GM12878 (cell line): ENCODE results near the gene AFAP1L2. TPM values are rescaled to one million over a fixed set of nuclear protein-coding genes. Genes with fewer than 3 reads are reported as not detected.
A peak's percentile ranks its signal among the peaks of the same experiment; 100 is the strongest.

ENCODE experiments used
- ATAC-seq: fragments of 200-7000 bp; cut with Tn5 transposase; 3 replicates; pipeline ENCODE4 v1.9.1; 2020; ENCODE audit warnings: mild to moderate bottlenecking, moderate library complexity
- BruUV-seq: library from RNA; stranded (reverse); fragments of 400-500 nt; replicated peaks from 2 replicates; lab custom pipeline; 2021; lab: Mats Ljungman, UMichigan
- CTCF ChIA-PET: fragments of 300-600 bp; sonication (Branson Sonifier 250); formaldehyde crosslinking; extraction: SDS; loops from one replicate; lab custom pipeline; 2021; ENCODE audit warnings: inconsistent platforms; lab: Yijun Ruan, JAX
- POLR2A ChIA-PET: fragments of 350-600 bp; formaldehyde crosslinking; extraction: SDS; loops from one replicate; lab custom pipeline; 2021; ENCODE audit warnings: inconsistent platforms; lab: Charles Lee
- RAD21 ChIA-PET: fragments of 300-600 bp; sonication (Branson Sonifier 250); formaldehyde crosslinking; loops from one replicate; lab custom pipeline; 2023; ENCODE audit warnings: antibody characterized with exemption; ENCODE audit not compliant: unreplicated experiment; lab: Charles Lee
- SMC1A ChIA-PET: fragments of 300-600 bp; sonication (Branson Sonifier 250); formaldehyde crosslinking; loops from one replicate; lab custom pipeline; 2023; ENCODE audit not compliant: unreplicated experiment, uncharacterized antibody; lab: Charles Lee
- DNase-seq: peaks from one replicate; pipeline ENCODE4 v3.0.0-alpha.2; 2011; ENCODE audit warnings: low read depth, low spot score
- FAIRE-seq: peaks from 3 replicates; lab custom pipeline; 2011; peaks lifted over from hg19 to GRCh38; lab: Jason Lieb, UNC
- H2AFZ ChIP-seq: 2 replicates; pipeline ENCODE4 v1.6.0; 2011; ENCODE audit warnings: low read depth, low read length, control low read depth; ENCODE audit not compliant: control insufficient read depth
- H3K27ac ChIP-seq: 2 replicates; pipeline ENCODE4 v1.5.1; 2011; ENCODE audit warnings: control low read depth; ENCODE audit not compliant: control insufficient read depth, insufficient read depth
- H3K27me3 ChIP-seq, 2 experiments: replicated peaks in 1 of 2; 2 replicates each; pipeline versions ENCODE4 v1.6.0 to v1.6.1; 2011; ENCODE audit warnings: low read length in 1 of 2; ENCODE audit not compliant: control insufficient read depth in 2 of 2, insufficient read depth in 2 of 2
- H3K36me3 ChIP-seq, 2 experiments: 2 replicates each; pipeline ENCODE4 v1.5.1; 2011; ENCODE audit warnings: low read length in 1 of 2; ENCODE audit not compliant: control insufficient read depth in 2 of 2, insufficient read depth in 2 of 2
- H3K4me1 ChIP-seq: 2 replicates; pipeline ENCODE4 v1.6.1; 2011; ENCODE audit warnings: mild to moderate bottlenecking, low read length, moderate library complexity, mixed read lengths; ENCODE audit not compliant: control insufficient read depth, insufficient read depth
- H3K4me2 ChIP-seq: 2 replicates; pipeline ENCODE4 v1.6.0; 2011; ENCODE audit warnings: control low read depth; ENCODE audit not compliant: control insufficient read depth, insufficient read depth
- H3K4me3 ChIP-seq: fragments of 200-600 bp; sonication (generic); 2 replicates; pipeline ENCODE4 v1.5.1; 2016
- H3K79me2 ChIP-seq: 2 replicates; pipeline ENCODE4 v1.6.0; 2011; ENCODE audit warnings: low read length; ENCODE audit not compliant: control insufficient read depth, insufficient read depth
- H3K9ac ChIP-seq: 2 replicates; pipeline ENCODE4 v1.8.0; 2011; ENCODE audit warnings: low read length, control low read depth, mixed read lengths; ENCODE audit not compliant: control insufficient read depth, insufficient read depth
- H3K9me3 ChIP-seq: replicated peaks from 3 replicates; pipeline ENCODE4 v1.5.1; 2011; ENCODE audit warnings: mild to moderate bottlenecking, low read length; ENCODE audit not compliant: control insufficient read depth, insufficient read depth
- H4K20me1 ChIP-seq: 2 replicates; pipeline ENCODE4 v1.6.0; 2011; ENCODE audit not compliant: control insufficient read depth, insufficient read depth
- EED ChIP-seq: sonication (generic); IDR thresholded peaks from 2 replicates; pipeline ENCODE4 v1.6.1; 2016; ENCODE audit warnings: antibody characterized with exemption, low read depth
- JUND ChIP-seq: IDR thresholded peaks from 2 replicates; pipeline ENCODE4 v1.6.1; 2012; ENCODE audit warnings: low read depth, mild to moderate bottlenecking, low read length, improper control_type of control experiment, moderate library complexity
- MEF2B ChIP-seq: fragments of 450-650 bp; IDR thresholded peaks from 2 replicates; pipeline ENCODE4 v1.6.1; 2018; ENCODE audit warnings: mild to moderate bottlenecking, moderate library complexity; ENCODE audit not compliant: partially characterized antibody, poor library complexity, severe bottlenecking
- POLR2AphosphoS5 ChIP-seq: IDR thresholded peaks from 2 replicates; pipeline ENCODE4 v1.6.1; 2011; ENCODE audit warnings: mild to moderate bottlenecking, low read length, inconsistent platforms
- SMC3 ChIP-seq: IDR thresholded peaks from 2 replicates; pipeline ENCODE4 v1.6.1; 2011; ENCODE audit warnings: low read length, improper control_type of control experiment, borderline replicate concordance
- TCF12 ChIP-seq: IDR thresholded peaks from 2 replicates; pipeline ENCODE4 v1.6.1; 2011; ENCODE audit warnings: low read depth, mild to moderate bottlenecking, low read length
- WGBS: methylation state at CpG from one replicate; pipeline ENCODE4 v1.1.6; 2016; ENCODE audit warnings: low lambda C conversion rate; ENCODE audit not compliant: insufficient replicate concordance, insufficient coverage; ENCODE audit errors: missing lambda C conversion rate; 5-methylcytosine and 5-hydroxymethylcytosine counted together
- in situ Hi-C: fragments of 300-500 bp; cut with MboI; formaldehyde crosslinking; loops from 9 replicates; pipeline ENCODE4 v1.14.3; 2018; ENCODE audit warnings: mixed read lengths
- intact Hi-C: fragments of 100-400 bp; cut with micrococcal nuclease; formaldehyde crosslinking; loops from one replicate; pipeline ENCODE4 v1.14.2; 2022; ENCODE audit not compliant: unreplicated experiment
- polyA plus RNA-seq, 11 experiments: library from polyadenylated mRNA; depleted of rRNA in 4 of 11; unstranded in 6 of 11; stranded (reverse) in 5 of 11; fragments of >200 nt; fragmentation: Nextera tagmentation in 4 of 11; fragmentation: Illumina TruSeq in 1 of 11; extraction: Ambion mirVana in 4 of 11; extraction: Trizol in 1 of 11; gene quantifications; 1 replicate in 1 of 11; 2 replicates in 10 of 11; pipeline versions ENCODE4 v1.2.1 to v1.2.3, GENCODE V29; 2011 to 2016; ENCODE audit warnings: inconsistent platforms in 2 of 11, missing spikeins in 2 of 11, low read depth in 1 of 11
- total RNA-seq, 4 experiments: library from RNA; depleted of rRNA in 3 of 4; stranded (reverse); fragments of >200 nt in 3 of 4; fragmentation: Illumina TruSeq in 1 of 4; extraction: Trizol in 1 of 4; gene quantifications; 2 replicates each; pipeline versions ENCODE4 v1.2.1 to v1.2.3, GENCODE V29; 2013 to 2021

Gene AFAP1L2
- total and polyA plus RNA-seq, 10 of the 15 experiments (the other 5 are each of a cell fraction or from before 2014, with no cell fraction given), result 0.03 to 4.0 (median 0.34) TPM

- Histone ChIP-seq H3K9ac (no peak overlapping the region), H3K9me3 (no peaks in the 10 kb centered on the region), H3K4me1 (peaks cover 8% of the 10 kb centered on the region), H4K20me1 (no peaks in the 10 kb centered on the region), H2AFZ (no peak overlapping the region)
- CTCF ChIA-PET, result interaction anchor here (1.1 to 2.7 kb wide), 3 partner anchors 42 to 105 kb away, joined by 3 to 11 read pairs (median 4); no protein-coding TSS in a partner anchor
- intact Hi-C loops, result no loop called here
- no TSS peak for BruUV-seq
- peak; percentile 72 for ATAC-seq
- TF ChIP-seq SMC3 (no peak), POLR2AphosphoS5 (no peak), TCF12 (no peak), JUND (no peak), EED (no peak), MEF2B (peak; percentile 86)
- TF ChIP-seq, all 136 proteins: peak for 1
- no peak for FAIRE-seq
- Histone ChIP-seq H3K4me2 (no peak overlapping the region; the same call in 1 of the 2 replicates), H3K27ac (no peak overlapping the region), H3K4me3 (no peak overlapping the region), H3K27me3 (peaks cover 2 to 5% of the 10 kb centered on the region in 2 experiments; a peak in 2 of 4 replicates), H3K79me2 (no peaks in the 10 kb centered on the region), H3K36me3 (no peaks in the 10 kb centered on the region)
- in situ Hi-C loops, result no loop called here
- ChIA-PET RAD21 (interaction anchor here (1.0 to 1.8 kb wide), 4 partner anchors 11 to 104 kb away, joined by 3 to 7 read pairs (median 5); no protein-coding TSS in a partner anchor), POLR2A (no interaction called here), SMC1A (interaction anchor here (0.6 to 2.6 kb wide), 5 partner anchors 9 to 553 kb away, joined by 3 to 11 read pairs (median 3); no protein-coding TSS in a partner anchor)
- DNase-seq, result no peak
- 60% methylated on average over 12 of the region's 12 CpGs for WGBS
Observed at GRCh38 chr10:114408112-114408967, 4.0 kb upstream of the AFAP1L2 start.
